Measurements from ENCODE around the gene UPK1B. TPM values are rescaled to one million over a fixed set of nuclear protein-coding genes. Genes with fewer than 3 reads are reported as not detected.

UPK1B gene
- total RNA-seq, 1 donor from 2014 or later, result not detected

- no peak for DNase-seq (ENCODE audit: low read depth in 2 of 2)
Measured at GRCh38 chr3:119245778-119246177, 72.4 kb downstream of the UPK1B start.

Other genes with a start within 250 kb of the UPK1B start
- gene IGSF11, start 138.8 kb upstream of the UPK1B start, total RNA-seq, result under 0.01 TPM in 2 replicates
- not detected in 2 replicates for gene TEX55, start 27.4 kb upstream of the UPK1B start, total RNA-seq
- gene B4GALT4, start 67.3 kb downstream of the UPK1B start, total RNA-seq, result 3.0 and 3.5 TPM in 2 replicates
- gene ARHGAP31, start 120.8 kb downstream of the UPK1B start, total RNA-seq, result 19.8 and 21.6 TPM in 2 replicates

All from lung microvascular endothelial cell (primary cell).